Stimulated activated CD8-positive, alpha-beta memory T cell treated with anti-CD3 and anti-CD28 coated beads, Interleukin-12 subunit alpha, Interleukin-12 subunit beta, amount 100 ng/mL, for 1 hour (primary cell): Measurements from ENCODE around the gene SLC35F3.

Experiments
- DNase-seq: peaks from one replicate; pipeline ENCODE4 v3.0.0-alpha.2; 2020; ENCODE audit warnings: low read depth

Gene SLC35F3

GRCh38 chr1:234258071-234258470 is 353.6 kb downstream of the SLC35F3 start:
- DNase-seq, result no peak

GRCh38 chr1:234260578-234260977 is 356.1 kb downstream of the SLC35F3 start:
- no peak for DNase-seq

- no peak for DNase-seq
These were observed 357.1 kb downstream of the SLC35F3 start for GRCh38 chr1:234261545-234261944.

- DNase-seq, result no peak
These were observed 357.7 kb downstream of the SLC35F3 start for GRCh38 chr1:234262007-234262753.

- DNase-seq, result no peak
These were observed 358.3 kb downstream of the SLC35F3 start for GRCh38 chr1:234262754-234263105.

GRCh38 chr1:234264832-234265231 is 360.4 kb downstream of the SLC35F3 start:
- no peak for DNase-seq

- DNase-seq, result no peak
These were observed 360.8 kb downstream of the SLC35F3 start for GRCh38 chr1:234265321-234265720.

- DNase-seq, result no peak
These were observed 361.4 kb downstream of the SLC35F3 start for GRCh38 chr1:234265861-234266260.

GRCh38 chr1:234270093-234270492 is 365.6 kb downstream of the SLC35F3 start:
- DNase-seq, result no peak

- no peak for DNase-seq
These were observed 366.2 kb downstream of the SLC35F3 start for GRCh38 chr1:234270581-234271242.

- no peak for DNase-seq
These were observed 366.7 kb downstream of the SLC35F3 start for GRCh38 chr1:234271243-234271606.

GRCh38 chr1:234272656-234273312 is 368.3 kb downstream of the SLC35F3 start:
- no peak for DNase-seq

- DNase-seq, result no peak
These were observed 369.5 kb downstream of the SLC35F3 start for GRCh38 chr1:234273981-234274380.

GRCh38 chr1:234276151-234276788 is 371.8 kb downstream of the SLC35F3 start:
- DNase-seq, result no peak

- no peak for DNase-seq
These were observed 372.8 kb downstream of the SLC35F3 start for GRCh38 chr1:234277161-234277868.

GRCh38 chr1:234279021-234279420 is 374.5 kb downstream of the SLC35F3 start:
- no peak for DNase-seq

GRCh38 chr1:234280500-234280899 is 376.0 kb downstream of the SLC35F3 start:
- no peak for DNase-seq

- no peak for DNase-seq
These were observed 377.5 kb downstream of the SLC35F3 start for GRCh38 chr1:234281826-234282489.

- no peak for DNase-seq
These were observed 381.7 kb downstream of the SLC35F3 start for GRCh38 chr1:234286206-234286605.

- DNase-seq, result no peak
These were observed 384.5 kb downstream of the SLC35F3 start for GRCh38 chr1:234288946-234289345.

GRCh38 chr1:234289538-234290305 is 385.2 kb downstream of the SLC35F3 start:
- DNase-seq, result no peak
